GM12892 (cell line): Measurements from ENCODE around the gene MRFAP1L1.

ENCODE experiments used
- DNase-seq: peaks from one replicate; pipeline ENCODE4 v3.0.0; 2011; ENCODE audit not compliant: insufficient read length
- FAIRE-seq: peaks from 2 replicates; lab custom pipeline; 2011; peaks lifted over from hg19 to GRCh38; lab: Jason Lieb, UNC
- POLR2A ChIP-seq: IDR thresholded peaks from 2 replicates; pipeline ENCODE4 v1.6.1; 2011; ENCODE audit warnings: low read depth, low read length, control low read depth
- POLR2AphosphoS5 ChIP-seq: IDR thresholded peaks from 2 replicates; pipeline ENCODE4 v1.6.1; 2011; ENCODE audit warnings: low read depth, low read length, control low read depth
- TAF1 ChIP-seq: IDR thresholded peaks from 2 replicates; pipeline ENCODE4 v1.6.1; 2011; ENCODE audit warnings: low read depth, mild to moderate bottlenecking, control low read depth, low read length, borderline replicate concordance

MRFAP1L1 gene

GRCh38 chr4:6705646-6706045 is 4.0 kb downstream of the MRFAP1L1 start:
- FAIRE-seq: no peak
- DNase-seq: no peak
- no peak for TF ChIP-seq TAF1
- no peak for TF ChIP-seq POLR2A
- no peak for TF ChIP-seq POLR2AphosphoS5

DNA sequence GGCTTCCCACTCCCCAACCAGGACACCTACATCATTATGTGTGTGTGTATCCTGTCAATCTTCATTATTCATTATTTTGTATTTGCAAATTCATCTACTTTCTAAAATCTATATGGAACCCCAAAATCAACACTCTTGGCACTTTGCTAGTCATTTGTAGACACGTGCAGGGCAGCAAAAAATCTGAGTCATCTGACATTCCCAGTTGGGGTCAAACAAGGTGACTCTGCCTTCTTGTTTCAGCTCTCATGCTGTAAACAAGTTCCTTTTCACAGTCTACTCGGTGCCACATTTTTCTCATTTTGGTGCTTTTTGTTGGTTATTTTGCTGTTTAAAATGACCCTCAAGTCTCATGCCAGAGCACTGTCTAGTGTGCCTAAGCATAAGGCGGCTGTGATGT is 5.9 kb downstream of the MRFAP1L1 start:
- TF ChIP-seq POLR2AphosphoS5 (no peak), POLR2A (no peak), TAF1 (no peak)

GRCh38 chr4:6702761-6703160 is 6.9 kb downstream of the MRFAP1L1 start:
- DNase-seq (no peak), FAIRE-seq (no peak)
- TF ChIP-seq POLR2AphosphoS5: no peak
- TF ChIP-seq POLR2A: no peak
- TF ChIP-seq TAF1: no peak

More for the DNA sequence above, 5.9 kb downstream of the MRFAP1L1 start:
- no peak for FAIRE-seq
- DNase-seq: no peak

GRCh38 chr4:6701371-6701770 is 8.3 kb downstream of the MRFAP1L1 start:
- no peak for FAIRE-seq
- DNase-seq: no peak
- TF ChIP-seq POLR2A (no peak), POLR2AphosphoS5 (no peak), TAF1 (no peak)

DNA sequence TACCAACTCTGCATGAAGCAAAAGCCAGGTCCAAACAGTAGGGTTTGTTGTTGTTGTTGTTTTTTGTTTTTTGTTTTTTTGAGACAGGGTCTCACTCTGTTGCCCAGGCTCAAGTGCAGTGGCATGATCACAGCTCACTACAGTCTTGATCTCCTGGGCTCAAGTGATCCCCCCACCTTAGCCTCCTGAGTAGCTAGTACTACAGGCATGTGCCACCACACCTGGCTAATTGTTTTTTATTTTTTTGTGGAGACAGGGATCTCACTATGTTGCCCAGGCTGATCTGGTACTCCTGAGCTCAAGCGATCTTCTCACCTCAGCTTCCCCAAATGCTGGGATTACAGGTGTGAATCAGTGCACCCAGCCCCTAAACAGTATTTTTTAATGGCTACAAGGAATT is 9.8 kb downstream of the MRFAP1L1 start:
- DNase-seq: no peak
- TF ChIP-seq TAF1 (no peak), POLR2A (no peak), POLR2AphosphoS5 (no peak)
- FAIRE-seq: no peak

DNA sequence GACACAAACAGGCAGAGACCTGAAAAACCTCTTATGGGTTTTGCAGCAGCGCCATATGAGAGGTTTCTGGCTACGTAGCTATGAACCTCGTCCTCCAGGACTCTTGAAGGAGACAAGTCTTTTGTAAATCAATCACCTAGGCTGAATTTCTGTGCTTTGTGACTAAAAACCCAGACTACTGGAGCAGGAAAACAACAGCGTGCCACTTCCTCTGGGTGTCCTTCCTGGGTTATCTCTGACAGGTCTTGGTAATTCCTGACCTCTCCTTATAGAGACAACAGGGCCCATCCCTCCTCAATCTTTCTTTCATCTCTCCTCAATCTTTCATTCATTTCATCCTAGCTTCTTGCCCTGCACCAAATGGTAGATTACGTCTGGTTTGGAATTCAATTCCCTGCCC is 10.3 kb downstream of the MRFAP1L1 start:
- no peak for TF ChIP-seq TAF1
- no peak for TF ChIP-seq POLR2A
- no peak for TF ChIP-seq POLR2AphosphoS5
- FAIRE-seq: no peak
- DNase-seq: no peak

GRCh38 chr4:6697131-6697530 is 12.5 kb downstream of the MRFAP1L1 start:
- FAIRE-seq (no peak), DNase-seq (no peak)
- TF ChIP-seq POLR2A (no peak), POLR2AphosphoS5 (no peak), TAF1 (no peak)

DNA sequence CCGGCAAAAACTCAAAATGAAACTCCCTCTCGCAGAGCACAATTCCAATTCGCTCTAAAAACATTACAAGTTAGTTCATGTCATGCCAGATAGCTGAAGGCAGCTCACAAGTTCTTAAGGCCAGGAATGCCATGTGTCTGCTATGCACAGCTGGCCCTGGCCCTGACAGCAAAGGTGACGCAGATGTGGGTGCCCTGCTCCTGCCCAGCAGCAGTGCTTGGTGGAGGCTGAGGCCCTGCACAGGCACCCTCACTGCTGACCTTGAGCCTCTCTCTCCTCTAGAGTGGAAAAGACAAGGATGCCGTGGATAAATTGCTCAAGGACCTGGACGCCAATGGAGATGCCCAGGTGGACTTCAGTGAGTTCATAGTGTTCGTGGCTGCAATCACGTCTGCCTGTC is 13.1 kb downstream of the MRFAP1L1 start:
- FAIRE-seq (no peak), DNase-seq (no peak)
- TF ChIP-seq POLR2A (peak; percentile 63; the same call in 1 of the 2 replicates), TAF1 (no peak), POLR2AphosphoS5 (no peak; the same call in 1 of the 2 replicates)

GRCh38 chr4:6695660-6696610 is 13.7 kb downstream of the MRFAP1L1 start:
- FAIRE-seq (no peak), DNase-seq (no peak)
- TF ChIP-seq POLR2AphosphoS5: no peak
- no peak for TF ChIP-seq TAF1
- TF ChIP-seq POLR2A: no peak

GRCh38 chr4:6694177-6694901 is 15.3 kb downstream of the MRFAP1L1 start:
- TF ChIP-seq POLR2A (no peak), POLR2AphosphoS5 (no peak)

DNA sequence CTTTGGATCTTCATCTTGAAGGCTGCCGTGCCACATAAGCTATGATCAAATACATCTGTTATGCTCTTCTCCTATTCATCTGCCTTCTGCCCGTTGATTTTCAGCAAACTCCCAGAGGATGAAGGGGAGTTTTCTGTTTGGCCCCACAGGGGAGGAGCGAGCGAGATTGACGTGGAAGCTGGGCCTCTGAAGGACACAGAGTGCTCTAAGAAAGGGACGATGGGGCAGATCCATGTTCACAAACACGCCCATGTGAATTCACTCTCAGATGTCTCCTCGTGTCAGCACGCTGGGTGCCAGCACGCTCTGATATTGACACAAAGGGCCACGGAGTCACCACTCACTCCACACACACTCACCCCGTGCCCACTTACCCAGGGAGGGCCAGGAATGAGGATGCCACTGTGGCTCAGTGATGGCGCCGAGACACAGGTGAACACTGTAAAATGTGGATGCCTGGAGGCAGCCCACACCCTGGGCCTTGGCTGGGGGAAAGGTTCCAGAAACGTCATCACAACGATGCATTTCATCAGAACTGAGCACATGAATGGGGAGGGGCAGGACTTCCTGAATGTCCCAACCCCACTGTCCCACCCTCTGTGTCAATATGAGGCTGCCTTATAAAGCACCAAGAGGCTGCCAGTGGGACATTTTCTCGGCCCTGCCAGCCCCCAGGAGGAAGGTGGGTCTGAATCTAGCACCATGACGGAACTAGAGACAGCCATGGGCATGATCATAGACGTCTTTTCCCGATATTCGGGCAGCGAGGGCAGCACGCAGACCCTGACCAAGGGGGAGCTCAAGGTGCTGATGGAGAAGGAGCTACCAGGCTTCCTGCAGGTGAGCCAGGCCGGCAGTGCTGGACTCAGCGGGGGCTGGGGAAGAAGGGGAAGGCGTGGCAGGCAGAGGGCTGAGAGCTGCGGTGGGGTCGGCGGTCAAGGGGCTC is 16.2 kb downstream of the MRFAP1L1 start, which contains the start of gene S100P:
Gene S100P (plus strand): TSS at position 648 of the 946 bp plus-strand sequence. CDS start 55 bp downstream, at position 703.
- FAIRE-seq (no peak), DNase-seq (no peak)
- no peak for TF ChIP-seq POLR2AphosphoS5
- TF ChIP-seq TAF1: no peak
- no peak for TF ChIP-seq POLR2A

More at GRCh38 chr4:6694177-6694901, 15.3 kb downstream of the MRFAP1L1 start:
- DNase-seq (no peak), FAIRE-seq (no peak)

- DNase-seq (no peak), FAIRE-seq (no peak)
- TF ChIP-seq TAF1 (no peak), POLR2A (no peak), POLR2AphosphoS5 (no peak)
Observed at GRCh38 chr4:6692806-6693205, 16.9 kb downstream of the MRFAP1L1 start.
